B cell (primary cell): ENCODE measurements around the gene FUNDC2. TPM values are rescaled to one million over a fixed set of nuclear protein-coding genes. Genes with fewer than 3 reads are reported as not detected.

Experiments
- ATAC-seq: fragments of 200-7000 bp; cut with Tn5 transposase; one replicate; pipeline ENCODE4 v1.10.0; 2021; ENCODE audit warnings: low read depth, mild to moderate bottlenecking, moderate number of reproducible peaks, moderate library complexity
- CTCF ChIA-PET: fragments of 350-600 bp; sonication (Branson Sonifier 250); formaldehyde crosslinking; loops from one replicate; lab custom pipeline; 2021; ENCODE audit warnings: antibody characterized with exemption, inconsistent platforms; lab: Charles Lee
- POLR2A ChIA-PET: fragments of 350-600 bp; sonication (Branson Sonifier 250); formaldehyde crosslinking; loops from one replicate; lab custom pipeline; 2021; ENCODE audit warnings: antibody characterized with exemption; lab: Charles Lee
- DNase-seq: peaks from one replicate; pipeline ENCODE4 v3.0.0; 2013
- H2AFZ ChIP-seq: 2 replicates; pipeline ENCODE4 v1.6.1; 2012; ENCODE audit warnings: mild to moderate bottlenecking, low read depth, low read length; ENCODE audit not compliant: insufficient read depth, poor library complexity, severe bottlenecking
- H3K27ac ChIP-seq, 2 donors: 1 replicate in 1 of 2; 2 replicates in 1 of 2; pipeline ENCODE4 v1.5.1; 2012 to 2013; ENCODE audit warnings: low read length in 2 of 2, mild to moderate bottlenecking in 2 of 2, moderate library complexity in 1 of 2
- H3K27me3 ChIP-seq, 4 experiments: fragments of 200-600 bp in 1 of 4; sonication (generic) in 1 of 4; replicated peaks in 1 of 4; 1 replicate in 2 of 4; 2 replicates in 2 of 4; pipeline versions ENCODE4 v1.6.1 to v1.7.0; 2013 to 2016; ENCODE audit warnings: low read length in 3 of 4, mild to moderate bottlenecking in 2 of 4, mixed read lengths in 1 of 4, moderate library complexity in 1 of 4; ENCODE audit not compliant: insufficient read depth in 4 of 4, control insufficient read depth in 3 of 4; ENCODE audit errors: control extremely low read depth in 1 of 4
- H3K36me3 ChIP-seq, 2 experiments: replicated peaks in 1 of 2; 1 replicate in 1 of 2; 2 replicates in 1 of 2; pipeline versions ENCODE4 v1.6.1 to v1.7.1; 2013; ENCODE audit warnings: low read length in 1 of 2; ENCODE audit not compliant: insufficient read depth in 2 of 2, control insufficient read depth in 1 of 2; ENCODE audit errors: control extremely low read depth in 1 of 2, extremely low read depth in 1 of 2
- H3K4me1 ChIP-seq, 2 donors: fragments of 200-600 bp in 1 of 2; sonication (generic) in 1 of 2; 1 replicate in 1 of 2; 2 replicates in 1 of 2; pipeline versions ENCODE4 v1.5.1 to v1.6.1; 2013 to 2017; ENCODE audit warnings: low read length in 2 of 2; ENCODE audit not compliant: control insufficient read depth in 2 of 2, insufficient read depth in 2 of 2
- H3K4me2 ChIP-seq: replicated peaks from 2 replicates; pipeline ENCODE3; 2012; ENCODE audit warnings: mild to moderate bottlenecking, low read depth, low read length; ENCODE audit not compliant: poor library complexity, severe bottlenecking
- H3K4me3 ChIP-seq, 5 experiments: fragments of 200-600 bp in 1 of 5; sonication (generic) in 1 of 5; 1 replicate in 3 of 5; 2 replicates in 2 of 5; pipeline versions ENCODE4 v1.5.1 to v1.7.0; 2011 to 2016; ENCODE audit warnings: low read length in 4 of 5, mild to moderate bottlenecking in 4 of 5, low read depth in 2 of 5, control low read depth in 1 of 5, moderate library complexity in 1 of 5; ENCODE audit not compliant: insufficient read depth in 1 of 5; ENCODE audit errors: control extremely low read depth in 1 of 5, extremely low read depth in 1 of 5
- H3K79me2 ChIP-seq: fragments of 200-600 bp; sonication (generic); one replicate; pipeline ENCODE4 v1.6.0; 2016; ENCODE audit warnings: low read length; ENCODE audit not compliant: control insufficient read depth, insufficient read depth
- H3K9ac ChIP-seq: fragments of 200-600 bp; sonication (generic); 2 replicates; pipeline ENCODE4 v1.6.1; 2017; ENCODE audit warnings: mild to moderate bottlenecking, low read length, moderate library complexity
- H3K9me3 ChIP-seq, 3 donors: one replicate each; pipeline versions ENCODE4 v1.6.1 to v1.7.1; 2013; ENCODE audit warnings: low read length in 2 of 3; ENCODE audit not compliant: control insufficient read depth in 2 of 3, insufficient read depth in 1 of 3; ENCODE audit errors: control extremely low read depth in 1 of 3
- H4K20me1 ChIP-seq: 2 replicates; pipeline ENCODE4 v1.6.0; 2012; ENCODE audit warnings: mild to moderate bottlenecking, low read length; ENCODE audit not compliant: insufficient read depth, control insufficient read depth, poor library complexity, severe bottlenecking
- H3K27ac Mint-ChIP-seq: one replicate; pipeline ENCODE4 v1.8.0; 2021; ENCODE audit warnings: mixed read lengths
- H3K27me3 Mint-ChIP-seq: one replicate; pipeline ENCODE4 v1.8.0; 2021; ENCODE audit warnings: mixed read lengths
- H3K4me1 Mint-ChIP-seq: one replicate; pipeline ENCODE4 v1.8.0; 2021; ENCODE audit warnings: mixed read lengths
- H3K4me3 Mint-ChIP-seq: one replicate; pipeline ENCODE4 v1.8.0; 2021; ENCODE audit warnings: mixed read lengths
- H3K9me3 Mint-ChIP-seq: one replicate; pipeline ENCODE4 v1.8.0; 2022; ENCODE audit warnings: mixed read lengths; ENCODE audit not compliant: insufficient read depth
- EZH2 ChIP-seq: IDR thresholded peaks from 2 replicates; pipeline ENCODE4 v1.6.1; 2012; ENCODE audit warnings: borderline replicate concordance, low read depth, mild to moderate bottlenecking, moderate library complexity, low read length; ENCODE audit not compliant: insufficient read depth, poor library complexity, severe bottlenecking
- WGBS: methylation state at CpG from one replicate; pipeline ENCODE4 v1.1.5; 2013; ENCODE audit warnings: missing lambda C conversion rate; ENCODE audit not compliant: insufficient coverage; 5-methylcytosine and 5-hydroxymethylcytosine counted together
- intact Hi-C: fragments of 100-400 bp; cut with micrococcal nuclease; formaldehyde crosslinking; loops from one replicate; pipeline ENCODE4 v1.10.0; 2022
- polyA plus RNA-seq: library from polyadenylated mRNA; depleted of rRNA; stranded (reverse); fragments of >200 nt; gene quantifications from 2 replicates; pipeline ENCODE4 v1.2.3, GENCODE V29; 2012
- total RNA-seq, 2 donors: library from RNA; stranded (reverse); fragments of 120-200 nt in 1 of 2; gene quantifications; 1 replicate in 1 of 2; 2 replicates in 1 of 2; pipeline versions ENCODE4 v1.2.3 to v1.2.4, GENCODE V29; 2013 to 2022
- TF ChIP-seq, protein P1 (sequence below): fragments of 200-600 bp; IDR thresholded peaks from one replicate; pipeline ENCODE4 v1.8.0; 2022; ENCODE audit warnings: antibody characterized with exemption, mild to moderate bottlenecking

FUNDC2 gene
- total and polyA plus RNA-seq, 2 donors (not counting 1 experiment from before 2014, with no cell fraction given) = 32.3 to 46.5 TPM

GRCh38 chrX:154990496-154990895 is 36.1 kb upstream of the FUNDC2 start:
- WGBS = no CpG with 5 or more reads among the region's 3 CpGs
- Histone ChIP-seq H3K4me2 (no peak overlapping the region), H2AFZ (no peak overlapping the region)

GRCh38 chrX:154991039-154991438 is 35.6 kb upstream of the FUNDC2 start:
- DNase-seq (no peak), ATAC-seq (no peak)
- no peaks in the 10 kb centered on the region for H3K4me1 ChIP-seq
- no peaks in the 10 kb centered on the region for H3K79me2 ChIP-seq
- H3K9me3 Mint-ChIP-seq = no peaks in the 10 kb centered on the region
- no peak overlapping the region for H3K4me2 ChIP-seq
- intact Hi-C loops = no loop called here
- H3K36me3 ChIP-seq = no peaks in the 10 kb centered on the region
- no peak for TF ChIP-seq EZH2
- TF ChIP-seq, protein P1, sequence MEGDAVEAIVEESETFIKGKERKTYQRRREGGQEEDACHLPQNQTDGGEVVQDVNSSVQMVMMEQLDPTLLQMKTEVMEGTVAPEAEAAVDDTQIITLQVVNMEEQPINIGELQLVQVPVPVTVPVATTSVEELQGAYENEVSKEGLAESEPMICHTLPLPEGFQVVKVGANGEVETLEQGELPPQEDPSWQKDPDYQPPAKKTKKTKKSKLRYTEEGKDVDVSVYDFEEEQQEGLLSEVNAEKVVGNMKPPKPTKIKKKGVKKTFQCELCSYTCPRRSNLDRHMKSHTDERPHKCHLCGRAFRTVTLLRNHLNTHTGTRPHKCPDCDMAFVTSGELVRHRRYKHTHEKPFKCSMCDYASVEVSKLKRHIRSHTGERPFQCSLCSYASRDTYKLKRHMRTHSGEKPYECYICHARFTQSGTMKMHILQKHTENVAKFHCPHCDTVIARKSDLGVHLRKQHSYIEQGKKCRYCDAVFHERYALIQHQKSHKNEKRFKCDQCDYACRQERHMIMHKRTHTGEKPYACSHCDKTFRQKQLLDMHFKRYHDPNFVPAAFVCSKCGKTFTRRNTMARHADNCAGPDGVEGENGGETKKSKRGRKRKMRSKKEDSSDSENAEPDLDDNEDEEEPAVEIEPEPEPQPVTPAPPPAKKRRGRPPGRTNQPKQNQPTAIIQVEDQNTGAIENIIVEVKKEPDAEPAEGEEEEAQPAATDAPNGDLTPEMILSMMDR = no peak
- H3K9ac ChIP-seq = no peak overlapping the region
- H3K4me3 ChIP-seq = no peak overlapping the region
- no peaks in the 10 kb centered on the region for H3K4me1 Mint-ChIP-seq
- H3K4me3 Mint-ChIP-seq = no peak overlapping the region
- no peaks in the 10 kb centered on the region for H4K20me1 ChIP-seq
- H3K27me3 ChIP-seq = no peaks in the 10 kb centered on the region
- H3K27ac Mint-ChIP-seq = no peak overlapping the region
- H3K27me3 Mint-ChIP-seq = no peaks in the 10 kb centered on the region
- POLR2A ChIA-PET = no interaction called here
- H2AFZ ChIP-seq = no peak overlapping the region
- no peaks in the 10 kb centered on the region for H3K9me3 ChIP-seq
- CTCF ChIA-PET = interaction anchor here (2.5 kb wide), 1 partner anchor 66 kb away, joined by 5 read pairs; no protein-coding TSS in a partner anchor
- H3K27ac ChIP-seq = no peak overlapping the region
- no CpG with 5 or more reads among the region's 3 CpGs for WGBS

More at GRCh38 chrX:154990496-154990895, 36.1 kb upstream of the FUNDC2 start:
- no peaks in the 10 kb centered on the region for H3K36me3 ChIP-seq
- H3K4me3 ChIP-seq = no peak overlapping the region
- no peaks in the 10 kb centered on the region for H3K27me3 ChIP-seq
- H3K4me3 Mint-ChIP-seq = no peak overlapping the region
- H3K27ac ChIP-seq = no peak overlapping the region
- no peaks in the 10 kb centered on the region for H3K9me3 ChIP-seq
- DNase-seq (no peak), ATAC-seq (no peak)
- no peaks in the 10 kb centered on the region for H3K9me3 Mint-ChIP-seq
- ChIA-PET CTCF (interaction anchor here (2.5 kb wide), 1 partner anchor 66 kb away, joined by 5 read pairs; no protein-coding TSS in a partner anchor), POLR2A (no interaction called here)
- intact Hi-C loops = no loop called here
- H3K27me3 Mint-ChIP-seq = no peaks in the 10 kb centered on the region
- H3K9ac ChIP-seq = no peak overlapping the region
- H3K79me2 ChIP-seq = no peaks in the 10 kb centered on the region
- no peaks in the 10 kb centered on the region for H4K20me1 ChIP-seq
- H3K4me1 Mint-ChIP-seq = no peaks in the 10 kb centered on the region
- TF ChIP-seq EZH2 = no peak
- TF ChIP-seq, protein P1 = no peak
- no peak overlapping the region for H3K27ac Mint-ChIP-seq
- H3K4me1 ChIP-seq = no peaks in the 10 kb centered on the region
